Right hindlimb (tissue), 1 donor: ENCODE measurements around the gene AKR1C2.
"Not testable (repeated sequence)": the region's sequence is repeated elsewhere in the genome, so short reads cannot be mapped to it uniquely, and the experiment has no call there.

ENCODE experiments used
- DNase-seq: peaks from one replicate; pipeline ENCODE4 v3.0.0-alpha.2; 2018

The AKR1C2 gene

GRCh38 chr10:5003127-5004029 is at the start of gene AKR1C2:
Gene AKR1C2 (minus strand): TSS chr10:5003857. CDS start chr10:5003835, 22 bp downstream.
- not testable (repeated sequence) for DNase-seq

- DNase-seq = not testable (repeated sequence)
These were observed 49.4 kb upstream of the AKR1C2 start for GRCh38 chr10:5052951-5053500.

- DNase-seq = no peak
These were observed 44.4 kb upstream of the AKR1C2 start for GRCh38 chr10:5047912-5048628.

GRCh38 chr10:5047055-5047454 is 43.4 kb upstream of the AKR1C2 start:
- DNase-seq = not testable (repeated sequence)

GRCh38 chr10:5046410-5046809 is 42.8 kb upstream of the AKR1C2 start:
- no peak for DNase-seq

GRCh38 chr10:5045095-5045494 is 41.4 kb upstream of the AKR1C2 start:
- no peak for DNase-seq

GRCh38 chr10:5043716-5044115 is 40.1 kb upstream of the AKR1C2 start:
- DNase-seq = no peak

GRCh38 chr10:5042922-5043321 is 39.3 kb upstream of the AKR1C2 start:
- DNase-seq = no peak

GRCh38 chr10:5041471-5042023 is 37.9 kb upstream of the AKR1C2 start:
- no peak for DNase-seq

- DNase-seq = no peak
These were observed 37.3 kb upstream of the AKR1C2 start for GRCh38 chr10:5040781-5041470.

GRCh38 chr10:5040010-5040673 is 36.5 kb upstream of the AKR1C2 start:
- no peak for DNase-seq

- DNase-seq = no peak
These were observed 35.1 kb upstream of the AKR1C2 start for GRCh38 chr10:5038733-5039132.

- no peak for DNase-seq
These were observed 34.4 kb upstream of the AKR1C2 start for GRCh38 chr10:5038101-5038500.

GRCh38 chr10:5036511-5036910 is 32.9 kb upstream of the AKR1C2 start:
- no peak for DNase-seq

- no peak for DNase-seq
These were observed 31.7 kb upstream of the AKR1C2 start for GRCh38 chr10:5035356-5035755.

GRCh38 chr10:5034588-5034987 is 30.9 kb upstream of the AKR1C2 start:
- DNase-seq = no peak

GRCh38 chr10:5033061-5033778 is 29.6 kb upstream of the AKR1C2 start:
- DNase-seq = no peak

- not testable (repeated sequence) for DNase-seq
These were observed 28.8 kb upstream of the AKR1C2 start for GRCh38 chr10:5032444-5032843.

- not testable (repeated sequence) for DNase-seq
These were observed 27.9 kb upstream of the AKR1C2 start for GRCh38 chr10:5031588-5031987.

- DNase-seq = no peak
These were observed 27.3 kb upstream of the AKR1C2 start for GRCh38 chr10:5030989-5031388.

- DNase-seq = not testable (repeated sequence)
These were observed 21.8 kb upstream of the AKR1C2 start for GRCh38 chr10:5025461-5025881.
